ENCODE measurements around the gene ARRB2. TPM values are rescaled to one million over a fixed set of nuclear protein-coding genes. Genes with fewer than 3 reads are reported as not detected.

Gene ARRB2
- total RNA-seq, 4 donors from 2014 or later, result 8.4 to 20.6 (median 14.4) TPM

GRCh38 chr17:4667166-4667565, 43.3 kb upstream of the ARRB2 start:
- TF ChIP-seq CTCF (IDR thresholded peaks at IDR 0.05), result no peak
- TF ChIP-seq POLR2A (IDR thresholded peaks at IDR 0.05), result no peak
- H3K27me3 ChIP-seq, result no peaks in the 10 kb centered on the region
- 75 to 77% methylated on average over 4 of the region's 4 CpGs for WGBS, 2 donors

GRCh38 chr17:4672055-4672630, 38.3 kb upstream of the ARRB2 start:
- intact Hi-C loops (cut with DNase I), result no loop called here
- WGBS, 2 donors, result 93 to 99% methylated on average over 8 to 9 of the region's 9 CpGs
- H3K36me3 ChIP-seq, result peaks cover 38 to 40% of the 10 kb centered on the region in 2 donors

More at GRCh38 chr17:4667166-4667565, 43.3 kb upstream of the ARRB2 start:
- H3K4me3 ChIP-seq (replicated peaks in 1 of 3), result no peak overlapping the region
- DNase-seq, result no peak
- no peak overlapping the region for H3K27ac ChIP-seq
- H3K9me3 ChIP-seq, result no peaks in the 10 kb centered on the region
- no peaks in the 10 kb centered on the region for H3K36me3 ChIP-seq
- no peaks in the 10 kb centered on the region for H3K4me1 ChIP-seq
- intact Hi-C loops (cut with DNase I), result no loop called here

GRCh38 chr17:4672751-4673150, 37.7 kb upstream of the ARRB2 start:
- WGBS, 2 donors, result 92 to 94% methylated on average over 8 of the region's 8 CpGs
- Histone ChIP-seq H3K4me3 (replicated peaks in 1 of 3) (no peak overlapping the region), H3K27ac (no peak overlapping the region), H3K27me3 (no peaks in the 10 kb centered on the region), H3K4me1 (no peaks in the 10 kb centered on the region), H3K36me3 (peaks cover 38 to 40% of the 10 kb centered on the region in 2 donors), H3K9me3 (no peaks in the 10 kb centered on the region)
- DNase-seq, result no peak
- TF ChIP-seq POLR2A (IDR thresholded peaks at IDR 0.05), result no peak
- intact Hi-C loops (cut with DNase I), result no loop called here

More at GRCh38 chr17:4672055-4672630, 38.3 kb upstream of the ARRB2 start:
- Histone ChIP-seq H3K27ac (no peak overlapping the region), H3K9me3 (no peaks in the 10 kb centered on the region), H3K27me3 (no peaks in the 10 kb centered on the region), H3K4me1 (no peaks in the 10 kb centered on the region), H3K4me3 (replicated peaks in 1 of 3) (no peak overlapping the region)
- TF ChIP-seq POLR2A (IDR thresholded peaks at IDR 0.05), result no peak
- TF ChIP-seq CTCF (IDR thresholded peaks at IDR 0.05), result no peak
- no peak for DNase-seq

GRCh38 chr17:4673169-4673568, 37.3 kb upstream of the ARRB2 start:
- peaks cover 38 to 40% of the 10 kb centered on the region in 2 donors for H3K36me3 ChIP-seq
- no peak overlapping the region for H3K27ac ChIP-seq
- no peaks in the 10 kb centered on the region for H3K4me1 ChIP-seq
- no peak for TF ChIP-seq POLR2A (IDR thresholded peaks at IDR 0.05)
- WGBS, 2 donors, result 88 to 92% methylated on average over 11 of the region's 11 CpGs
- no peaks in the 10 kb centered on the region for H3K27me3 ChIP-seq
- no peak overlapping the region for H3K4me3 ChIP-seq (replicated peaks in 1 of 3)
- DNase-seq, result no peak
- H3K9me3 ChIP-seq, result no peaks in the 10 kb centered on the region
- intact Hi-C loops (cut with DNase I), result no loop called here

- H3K27ac ChIP-seq, result no peak overlapping the region
- DNase-seq, result no peak
- no peaks in the 10 kb centered on the region for H3K27me3 ChIP-seq
- WGBS, 2 donors, result 93% methylated on average over 19 to 25 of the region's 27 CpGs
- no peaks in the 10 kb centered on the region for H3K9me3 ChIP-seq
- no peak overlapping the region for H3K4me3 ChIP-seq (replicated peaks in 1 of 3)
- TF ChIP-seq CTCF (IDR thresholded peaks at IDR 0.05) (no peak), POLR2A (IDR thresholded peaks at IDR 0.05) (no peak)
- intact Hi-C loops (cut with DNase I), result no loop called here
- H3K4me1 ChIP-seq, result no peaks in the 10 kb centered on the region
- H3K36me3 ChIP-seq, result peaks cover 38 to 40% of the 10 kb centered on the region in 2 donors
Measured at GRCh38 chr17:4673986-4674684, 36.3 kb upstream of the ARRB2 start.

GRCh38 chr17:4674685-4674998, 35.8 kb upstream of the ARRB2 start:
- no peaks in the 10 kb centered on the region for H3K27me3 ChIP-seq
- no peaks in the 10 kb centered on the region for H3K4me1 ChIP-seq
- H3K27ac ChIP-seq, result no peak overlapping the region
- H3K9me3 ChIP-seq, result no peaks in the 10 kb centered on the region
- no peak for DNase-seq
- intact Hi-C loops (cut with DNase I), result no loop called here
- TF ChIP-seq POLR2A (IDR thresholded peaks at IDR 0.05), result no peak
- TF ChIP-seq CTCF (IDR thresholded peaks at IDR 0.05), result no peak
- peaks cover 38 to 40% of the 10 kb centered on the region in 2 donors for H3K36me3 ChIP-seq
- 95 to 100% methylated on average over 2 to 8 of the region's 8 CpGs for WGBS, 2 donors
- no peak overlapping the region for H3K4me3 ChIP-seq (replicated peaks in 1 of 3)

Data from thyroid gland (tissue), 4 donors.